Liver (tissue), 3 donors: ENCODE measurements around the gene USP17L29.
"Not testable (repeated sequence)": the region's sequence is repeated elsewhere in the genome, so short reads cannot be mapped to it uniquely, and the experiment has no call there.

Experiments
- ATF3 ChIP-seq: IDR thresholded peaks from 2 replicates; pipeline ENCODE4 v1.6.1; 2016; ENCODE audit warnings: antibody characterized with exemption
- CTCF ChIP-seq: fragments of 150-350 bp; IDR thresholded peaks from 2 replicates; pipeline ENCODE4 v1.5.1; 2017; ENCODE audit warnings: improper control_type of control experiment, low read depth, low read length; ENCODE audit not compliant: missing input control
- FOXA1 ChIP-seq: IDR thresholded peaks from 2 replicates; pipeline ENCODE4 v1.6.1; 2016; ENCODE audit warnings: antibody characterized with exemption
- GABPA ChIP-seq, 2 donors: IDR thresholded peaks in 1 of 2; conservative IDR thresholded peaks in 1 of 2; 2 replicates each; pipeline ENCODE4 v1.6.1; 2016; ENCODE audit warnings: antibody characterized with exemption in 2 of 2, mild to moderate bottlenecking in 1 of 2, moderate library complexity in 1 of 2
- JUND ChIP-seq, 2 donors: IDR thresholded peaks; 2 replicates each; pipeline ENCODE4 v1.6.1; 2016; ENCODE audit warnings: antibody characterized with exemption in 2 of 2
- MAX ChIP-seq: IDR thresholded peaks from 2 replicates; pipeline ENCODE4 v1.6.1; 2016; ENCODE audit warnings: antibody characterized with exemption
- RAD21 ChIP-seq, 2 donors: IDR thresholded peaks; 2 replicates each; pipeline ENCODE4 v1.6.1; 2016; ENCODE audit warnings: antibody characterized with exemption in 2 of 2, mild to moderate bottlenecking in 2 of 2
- SP1 ChIP-seq: IDR thresholded peaks from 2 replicates; pipeline ENCODE4 v1.6.1; 2018; ENCODE audit warnings: antibody characterized with exemption, mild to moderate bottlenecking
- TAF1 ChIP-seq: conservative IDR thresholded peaks from 2 replicates; pipeline ENCODE4 v1.6.1; 2016; ENCODE audit warnings: antibody characterized with exemption, mild to moderate bottlenecking
- TF ChIP-seq, protein P1 (sequence below): IDR thresholded peaks from 2 replicates; pipeline ENCODE4 v1.6.1; 2016; ENCODE audit warnings: antibody characterized with exemption, mild to moderate bottlenecking
- donor health status: healthy.
- donor health status: healthy.

DNA sequence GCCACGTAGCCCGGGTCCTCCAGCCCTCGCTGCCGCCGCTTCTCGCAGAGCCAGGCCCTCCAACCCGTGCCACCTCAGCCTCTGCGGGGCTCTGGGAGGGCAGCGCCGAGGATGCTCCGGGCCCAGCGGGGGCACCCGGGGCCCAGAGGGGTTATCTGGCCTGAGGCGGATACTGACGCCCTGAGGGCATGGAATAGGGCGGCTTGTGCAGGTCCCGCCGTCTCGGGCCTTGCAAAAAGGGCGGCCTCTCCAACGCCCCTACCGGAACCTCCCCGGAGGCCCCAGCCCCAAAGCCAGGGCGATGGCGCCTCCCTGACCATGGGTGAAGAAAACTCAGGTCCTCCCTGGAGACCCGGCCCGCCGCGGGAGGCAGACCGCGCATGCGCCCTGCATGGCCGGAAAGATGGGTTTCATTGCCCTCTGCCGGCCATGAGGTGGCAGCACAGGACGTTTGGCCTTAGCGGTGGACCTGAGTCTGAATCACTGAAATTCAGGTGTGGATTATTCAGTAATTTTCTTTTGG, 27.6 kb downstream of the USP17L29 start:
- TF ChIP-seq CTCF (peak; percentile 31), RAD21 (IDR thresholded peaks at IDR 0.05) (peak; percentile 42 to 66)
- not testable (repeated sequence) for TF ChIP-seq TAF1; GABPA (IDR thresholded peaks at IDR 0.05 in 1 of 2, conservative IDR thresholded peaks at IDR 0.05 in 1 of 2); SP1; ATF3; FOXA1; MAX; JUND (IDR thresholded peaks at IDR 0.05)
- TF ChIP-seq, protein P1, sequence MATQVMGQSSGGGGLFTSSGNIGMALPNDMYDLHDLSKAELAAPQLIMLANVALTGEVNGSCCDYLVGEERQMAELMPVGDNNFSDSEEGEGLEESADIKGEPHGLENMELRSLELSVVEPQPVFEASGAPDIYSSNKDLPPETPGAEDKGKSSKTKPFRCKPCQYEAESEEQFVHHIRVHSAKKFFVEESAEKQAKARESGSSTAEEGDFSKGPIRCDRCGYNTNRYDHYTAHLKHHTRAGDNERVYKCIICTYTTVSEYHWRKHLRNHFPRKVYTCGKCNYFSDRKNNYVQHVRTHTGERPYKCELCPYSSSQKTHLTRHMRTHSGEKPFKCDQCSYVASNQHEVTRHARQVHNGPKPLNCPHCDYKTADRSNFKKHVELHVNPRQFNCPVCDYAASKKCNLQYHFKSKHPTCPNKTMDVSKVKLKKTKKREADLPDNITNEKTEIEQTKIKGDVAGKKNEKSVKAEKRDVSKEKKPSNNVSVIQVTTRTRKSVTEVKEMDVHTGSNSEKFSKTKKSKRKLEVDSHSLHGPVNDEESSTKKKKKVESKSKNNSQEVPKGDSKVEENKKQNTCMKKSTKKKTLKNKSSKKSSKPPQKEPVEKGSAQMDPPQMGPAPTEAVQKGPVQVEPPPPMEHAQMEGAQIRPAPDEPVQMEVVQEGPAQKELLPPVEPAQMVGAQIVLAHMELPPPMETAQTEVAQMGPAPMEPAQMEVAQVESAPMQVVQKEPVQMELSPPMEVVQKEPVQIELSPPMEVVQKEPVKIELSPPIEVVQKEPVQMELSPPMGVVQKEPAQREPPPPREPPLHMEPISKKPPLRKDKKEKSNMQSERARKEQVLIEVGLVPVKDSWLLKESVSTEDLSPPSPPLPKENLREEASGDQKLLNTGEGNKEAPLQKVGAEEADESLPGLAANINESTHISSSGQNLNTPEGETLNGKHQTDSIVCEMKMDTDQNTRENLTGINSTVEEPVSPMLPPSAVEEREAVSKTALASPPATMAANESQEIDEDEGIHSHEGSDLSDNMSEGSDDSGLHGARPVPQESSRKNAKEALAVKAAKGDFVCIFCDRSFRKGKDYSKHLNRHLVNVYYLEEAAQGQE = not testable (repeated sequence)
